ENCODE data around the gene DYRK1A. TPM values are rescaled to one million over a fixed set of nuclear protein-coding genes. Genes with fewer than 3 reads are reported as not detected.

DYRK1A gene
- total and polyA plus RNA-seq, 2 of the 13 experiments (the other 11 are each of a cell fraction or from before 2014, with no cell fraction given), result 24.6 to 34.2 TPM

- FAIRE-seq (no peak), DNase-seq (ENCODE audit: low spot score) (no peak), ATAC-seq (no peak)
- WGBS (ENCODE audit: low lambda C conversion rate), result no CpG with 5 or more reads among the region's 6 CpGs
- TF ChIP-seq NFE2 (CRISPR knock-in tag; IDR thresholded peaks at IDR 0.05), result no peak
- no peak for TF ChIP-seq ZNF124 (CRISPR knock-in tag; IDR thresholded peaks at IDR 0.05)
- no peak for TF ChIP-seq MBNL3 (CRISPR knock-in tag; conservative IDR thresholded peaks at IDR 0.05)
- TF ChIP-seq ZNF564 (CRISPR knock-in tag; IDR thresholded peaks at IDR 0.05), result no peak
- in situ Hi-C loops (cut with HindIII; ENCODE audit: extremely low pct_ligation_motif_present, low pct_unique_long_range_greater_than_20kb), result no loop called here
- BruUV-seq (replicated peaks), result no TSS peak
- Histone ChIP-seq H3K4me3 (replicated peaks in 1 of 3; ENCODE audit: insufficient read depth in 1 of 3, low read depth in 2 of 3, low read length in 3 of 3) (no peak overlapping the region), H3K36me3 (replicated peaks in 1 of 2; ENCODE audit: control insufficient read depth in 1 of 2, insufficient read depth in 2 of 2, low read length in 2 of 2) (no peaks in the 10 kb centered on the region), H3K27ac (ENCODE audit: extremely low read length, insufficient read depth, low read length) (no peak overlapping the region), H3K27me3 (ENCODE audit: control insufficient read depth in 1 of 2, insufficient read depth in 2 of 2, low read length in 2 of 2) (peaks cover 2 to 8% of the 10 kb centered on the region in 2 experiments; a peak in 1 of 5 replicates), H3K9me3 (ENCODE audit: low read length) (no peaks in the 10 kb centered on the region), H3K4me1 (ENCODE audit: insufficient read depth, low read length) (no peaks in the 10 kb centered on the region), H4K20me1 (ENCODE audit: insufficient read depth, low read length) (no peaks in the 10 kb centered on the region), H2AFZ (ENCODE audit: low read length) (no peak overlapping the region), H3K4me2 (ENCODE audit: low read depth, low read length) (no peak overlapping the region), H3K79me2 (ENCODE audit: insufficient read depth, low read length) (no peaks in the 10 kb centered on the region), H3K9ac (ENCODE audit: insufficient read depth, low read depth, low read length) (no peak overlapping the region)
- CTCF ChIA-PET (ENCODE audit: low intra/inter-chr PET ratio, low total read pairs), result no interaction called here
- intact Hi-C loops (cut with micrococcal nuclease; ENCODE audit: unreplicated experiment), result no loop called here
- POLR2A ChIA-PET, result no interaction called here
Observed at GRCh38 chr21:37527103-37527502, 160.5 kb downstream of the DYRK1A start.

- H3K4me3 ChIP-seq (replicated peaks in 1 of 3; ENCODE audit: insufficient read depth in 1 of 3, low read depth in 2 of 3, low read length in 3 of 3), result no peak overlapping the region
- H2AFZ ChIP-seq (ENCODE audit: low read length), result no peak overlapping the region
- in situ Hi-C loops (cut with HindIII; ENCODE audit: extremely low pct_ligation_motif_present, low pct_unique_long_range_greater_than_20kb) (no loop called here), intact Hi-C loops (cut with micrococcal nuclease; ENCODE audit: unreplicated experiment) (no loop called here)
- no peak for FAIRE-seq
- POLR2A ChIA-PET, result no interaction called here
- H4K20me1 ChIP-seq (ENCODE audit: insufficient read depth, low read length), result no peaks in the 10 kb centered on the region
- H3K9me3 ChIP-seq (ENCODE audit: low read length), result no peaks in the 10 kb centered on the region
- DNase-seq (ENCODE audit: low spot score), result no peak
- H3K4me1 ChIP-seq (ENCODE audit: insufficient read depth, low read length), result no peaks in the 10 kb centered on the region
- no peak overlapping the region for H3K27ac ChIP-seq (ENCODE audit: extremely low read length, insufficient read depth, low read length)
- H3K9ac ChIP-seq (ENCODE audit: insufficient read depth, low read depth, low read length), result no peak overlapping the region
- CTCF ChIA-PET (ENCODE audit: low intra/inter-chr PET ratio, low total read pairs), result no interaction called here
- H3K79me2 ChIP-seq (ENCODE audit: insufficient read depth, low read length), result no peaks in the 10 kb centered on the region
- H3K27me3 ChIP-seq (ENCODE audit: control insufficient read depth in 1 of 2, insufficient read depth in 2 of 2, low read length in 2 of 2), result peaks cover 2 to 8% of the 10 kb centered on the region in 2 experiments; a peak in 1 of 5 replicates
- no peaks in the 10 kb centered on the region for H3K36me3 ChIP-seq (replicated peaks in 1 of 2; ENCODE audit: control insufficient read depth in 1 of 2, insufficient read depth in 2 of 2, low read length in 2 of 2)
- TF ChIP-seq ZNF234 (CRISPR knock-in tag; conservative IDR thresholded peaks at IDR 0.05) (no peak), ZBTB1 (CRISPR knock-in tag; IDR thresholded peaks at IDR 0.05; ENCODE audit: borderline replicate concordance) (no peak), ZBTB34 (CRISPR knock-in tag; IDR thresholded peaks at IDR 0.05) (no peak), ZNF646 (CRISPR knock-in tag; IDR thresholded peaks at IDR 0.05) (no peak), RORA (CRISPR knock-in tag; IDR thresholded peaks at IDR 0.05) (no peak), XBP1 (CRISPR knock-in tag; IDR thresholded peaks at IDR 0.05) (no peak), ZNF263 (CRISPR knock-in tag; IDR thresholded peaks at IDR 0.05) (no peak), ZNF589 (CRISPR knock-in tag; conservative IDR thresholded peaks at IDR 0.05) (no peak), KDM6A (CRISPR knock-in tag; IDR thresholded peaks at IDR 0.05; ENCODE audit: low read depth) (no peak), ZNF12 (CRISPR knock-in tag; IDR thresholded peaks at IDR 0.05) (no peak)
- no peak overlapping the region for H3K4me2 ChIP-seq (ENCODE audit: low read depth, low read length)
- BruUV-seq (replicated peaks), result no TSS peak
- no peak for ATAC-seq
- 69% methylated on average over 4 of the region's 4 CpGs for WGBS (ENCODE audit: low lambda C conversion rate)
Observed at GRCh38 chr21:37527716-37528115, 161.1 kb downstream of the DYRK1A start.
